SK-N-DZ (cell line): Measurements from ENCODE around the gene PPARG.
"Not testable (repeated sequence)": the region's sequence is repeated elsewhere in the genome, so short reads cannot be mapped to it uniquely, and the experiment has no call there.

ENCODE experiments used
- DNase-seq: peaks from one replicate; pipeline ENCODE4 v3.0.0-alpha.2; 2015; ENCODE audit warnings: low spot score

PPARG gene

GRCh38 chr3:12458901-12459300 is 170.0 kb downstream of the PPARG start:
- DNase-seq = no peak

DNA sequence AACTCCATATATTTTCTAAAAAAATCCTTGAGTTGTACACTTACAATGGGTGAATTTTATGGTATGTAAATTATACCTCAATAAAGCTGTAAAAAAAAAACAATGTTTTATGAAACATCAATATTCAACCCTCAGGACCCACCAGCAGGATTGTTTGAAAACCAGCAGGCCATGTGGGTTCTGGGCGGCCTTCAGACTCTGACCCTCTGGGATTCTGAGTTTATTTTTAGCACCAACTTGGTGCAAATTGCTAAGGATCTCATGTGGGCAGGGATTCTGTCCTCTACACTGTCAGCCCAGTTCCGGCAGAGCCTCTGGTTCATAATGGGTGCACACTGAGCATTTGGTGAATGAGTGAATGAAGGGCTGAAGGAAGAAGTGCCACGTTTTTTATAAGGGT is 171.3 kb downstream of the PPARG start:
- no peak for DNase-seq

- DNase-seq = no peak
These were observed 172.3 kb downstream of the PPARG start for GRCh38 chr3:12461097-12461649.

GRCh38 chr3:12462159-12462947 is 173.5 kb downstream of the PPARG start:
- no peak for DNase-seq

GRCh38 chr3:12463686-12464085 is 174.8 kb downstream of the PPARG start:
- no peak for DNase-seq

DNA sequence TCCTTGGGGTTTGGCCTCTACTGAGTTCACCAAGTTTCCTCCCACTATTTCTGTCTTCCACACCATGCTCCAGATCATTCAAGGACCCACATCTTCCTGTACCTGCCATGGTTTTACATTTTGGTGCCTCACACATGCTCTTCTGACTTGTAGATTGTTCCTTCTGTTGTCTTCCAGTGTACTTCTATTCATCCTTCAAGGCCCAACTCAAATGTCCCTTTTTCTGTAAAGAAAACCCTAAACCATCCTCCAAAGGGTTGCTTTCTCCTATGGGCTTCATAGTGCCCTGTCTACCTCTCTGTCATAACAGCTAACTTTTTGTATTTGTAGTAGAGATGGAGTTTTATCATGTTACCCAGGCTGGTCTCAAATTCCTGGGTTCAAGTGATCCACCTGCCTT is 175.3 kb downstream of the PPARG start:
- DNase-seq = no peak

DNA sequence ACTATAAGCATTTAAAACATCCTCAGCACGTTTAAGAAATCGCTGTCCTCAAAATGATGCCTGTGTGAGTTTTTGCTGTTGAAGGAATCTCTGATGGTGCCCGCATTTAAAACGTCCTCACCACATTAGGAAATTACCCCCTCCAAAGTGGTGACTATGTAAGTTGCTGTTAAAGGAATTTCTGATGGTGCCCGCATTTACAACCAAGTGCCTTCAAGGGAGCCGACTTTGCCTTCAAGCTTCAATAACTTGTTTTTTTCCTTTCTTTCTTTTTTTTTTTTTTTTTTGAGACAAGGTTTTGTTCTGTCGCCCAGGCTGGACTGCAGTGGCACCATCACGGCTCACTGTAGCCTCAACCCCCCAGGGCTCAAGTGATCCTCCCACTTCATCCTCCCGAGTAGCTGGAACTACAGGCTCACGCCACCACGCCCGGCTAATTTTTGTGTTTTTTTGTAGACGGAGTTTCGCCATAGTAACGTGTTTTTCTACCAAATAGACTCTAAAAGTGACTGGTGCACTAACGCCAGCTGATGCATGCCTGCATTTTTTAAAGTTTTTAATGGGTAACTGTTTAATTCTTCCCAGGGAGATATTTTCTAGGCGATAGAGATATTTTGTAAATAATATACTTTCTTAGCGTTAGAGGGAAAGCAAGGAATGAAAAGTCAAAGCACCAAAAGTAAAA is 176.4 kb downstream of the PPARG start:
- DNase-seq = no peak

- no peak for DNase-seq
These were observed 177.0 kb downstream of the PPARG start for GRCh38 chr3:12465836-12466225.

GRCh38 chr3:12467746-12468145 is 178.9 kb downstream of the PPARG start:
- no peak for DNase-seq

DNA sequence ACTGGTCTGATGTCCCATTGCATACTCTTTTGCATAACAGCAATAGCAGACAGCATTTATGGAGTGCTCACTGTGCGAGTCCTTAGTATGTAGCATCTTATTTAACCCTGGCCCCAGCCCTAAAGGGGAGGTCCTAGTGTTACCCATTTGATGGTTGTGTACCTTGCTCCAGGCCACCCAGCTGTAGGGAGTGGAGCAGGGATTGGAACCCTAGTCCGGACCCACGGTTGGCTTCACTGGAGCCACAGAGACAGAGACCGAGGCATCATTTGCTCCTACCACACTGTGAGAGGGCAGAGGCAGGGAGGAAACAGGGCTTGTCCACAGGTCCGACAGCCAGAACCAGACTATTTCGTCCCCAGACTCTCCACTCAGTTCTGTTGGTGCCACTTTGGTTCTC is 179.4 kb downstream of the PPARG start:
- DNase-seq = no peak

DNA sequence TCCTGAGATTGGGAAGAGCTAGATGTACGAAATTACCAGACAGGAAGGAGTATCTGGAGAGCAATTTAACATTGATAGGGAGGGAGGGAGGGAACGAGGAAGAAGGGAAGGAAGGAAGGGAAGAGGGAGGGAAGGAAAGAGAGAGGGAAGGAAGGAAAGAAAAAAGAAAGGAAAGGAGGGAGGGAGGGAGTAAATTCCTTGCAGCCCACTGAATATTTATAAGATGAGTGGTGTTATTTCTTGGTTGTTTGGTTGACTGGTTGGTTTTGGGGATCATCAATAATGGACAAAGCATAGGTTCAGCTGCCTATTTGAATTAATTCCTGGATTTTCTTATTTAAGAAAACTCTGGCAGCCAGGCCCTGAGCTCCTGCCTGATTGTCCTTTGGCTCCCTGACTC is 179.9 kb downstream of the PPARG start:
- no peak for DNase-seq

GRCh38 chr3:12469222-12469621 is 180.4 kb downstream of the PPARG start:
- DNase-seq = not testable (repeated sequence)

DNA sequence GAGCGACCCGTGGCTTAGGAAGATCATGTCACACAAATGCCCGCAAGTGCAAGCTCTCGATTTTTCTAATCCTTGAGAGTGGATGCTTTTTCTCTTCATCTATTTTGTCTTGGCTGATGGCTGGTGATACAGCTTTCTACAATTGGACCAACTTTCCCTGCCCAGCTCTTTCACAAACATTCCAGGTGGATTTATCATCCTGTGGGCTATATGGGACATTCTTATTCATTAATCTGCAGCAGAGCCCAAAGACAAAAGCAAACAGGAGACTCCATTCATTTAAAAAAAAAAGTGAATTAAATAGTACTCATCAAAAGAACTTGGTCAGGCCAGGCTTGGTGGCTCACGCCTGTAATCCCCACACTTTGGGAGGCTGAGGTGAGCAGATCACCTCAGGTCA is 181.2 kb downstream of the PPARG start:
- DNase-seq = no peak

GRCh38 chr3:12470680-12471079 is 181.8 kb downstream of the PPARG start:
- no peak for DNase-seq

DNA sequence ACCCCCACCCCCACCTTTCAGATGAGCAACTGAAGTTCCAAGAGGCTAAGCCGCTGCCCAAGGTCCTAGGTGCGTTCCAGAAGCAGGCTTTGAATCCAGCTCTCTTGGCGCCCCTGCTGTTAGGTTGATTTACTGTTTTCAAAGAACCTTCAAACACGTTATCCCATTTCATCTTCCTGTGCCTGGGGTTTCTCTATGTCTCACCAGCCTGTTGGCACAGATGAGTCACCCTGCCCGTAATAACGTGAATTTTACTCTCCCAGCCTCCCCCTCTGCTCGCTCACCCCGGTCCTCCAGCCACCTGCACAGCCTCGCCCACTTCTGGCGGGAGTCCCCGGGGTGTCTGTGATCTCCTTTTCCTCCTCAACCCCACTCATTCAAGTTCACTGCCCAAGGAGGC is 182.4 kb downstream of the PPARG start:
- DNase-seq = no peak

DNA sequence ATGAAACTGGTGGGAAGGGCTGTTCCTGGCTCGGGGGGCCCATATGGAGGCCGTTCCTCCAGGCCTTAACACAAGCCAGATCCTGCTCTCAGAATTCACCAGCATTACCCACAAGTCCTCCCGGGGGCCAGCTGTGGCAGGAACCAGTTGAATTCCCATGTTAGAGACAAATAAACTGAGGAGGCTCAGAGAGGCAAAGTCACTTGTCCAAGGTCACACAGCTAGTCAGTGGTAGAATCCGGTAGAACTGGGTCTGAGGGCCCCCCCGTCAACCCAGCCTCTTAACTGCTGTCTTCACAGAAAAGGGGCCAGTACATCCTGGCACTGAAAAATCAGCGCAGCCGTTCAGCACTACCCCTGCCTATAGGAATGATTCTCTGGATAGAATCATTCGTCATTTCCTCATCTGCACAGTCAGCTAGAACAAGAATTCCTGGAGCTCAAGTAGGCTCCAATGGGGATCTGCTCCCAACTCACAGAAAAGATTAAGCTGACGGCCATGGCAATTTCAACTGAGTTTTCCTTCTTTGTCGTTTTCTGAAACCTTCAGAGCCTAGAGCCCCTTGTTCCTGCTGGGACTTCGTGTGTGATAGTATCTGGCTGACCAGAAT is 183.2 kb downstream of the PPARG start:
- no peak for DNase-seq

DNA sequence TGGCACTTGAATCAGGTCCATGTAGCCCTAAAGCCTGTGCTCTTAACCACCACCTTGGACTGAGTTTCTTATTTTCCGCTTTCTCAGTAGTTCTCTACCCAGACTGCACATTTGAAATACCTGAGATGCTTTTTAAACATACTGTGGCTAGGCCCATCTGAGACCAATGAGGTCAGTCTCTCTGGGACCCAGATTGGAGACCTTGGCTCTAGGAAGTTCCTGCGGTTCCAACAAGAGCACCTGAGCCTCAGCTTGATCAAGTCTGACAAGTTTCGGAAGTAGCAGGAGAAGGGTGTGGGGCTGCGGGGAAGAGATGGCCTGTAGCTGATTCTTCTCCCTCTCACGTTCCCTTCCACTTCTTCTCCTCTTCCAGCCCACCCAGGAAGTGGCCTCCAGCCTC is 183.9 kb downstream of the PPARG start:
- DNase-seq = no peak

DNA sequence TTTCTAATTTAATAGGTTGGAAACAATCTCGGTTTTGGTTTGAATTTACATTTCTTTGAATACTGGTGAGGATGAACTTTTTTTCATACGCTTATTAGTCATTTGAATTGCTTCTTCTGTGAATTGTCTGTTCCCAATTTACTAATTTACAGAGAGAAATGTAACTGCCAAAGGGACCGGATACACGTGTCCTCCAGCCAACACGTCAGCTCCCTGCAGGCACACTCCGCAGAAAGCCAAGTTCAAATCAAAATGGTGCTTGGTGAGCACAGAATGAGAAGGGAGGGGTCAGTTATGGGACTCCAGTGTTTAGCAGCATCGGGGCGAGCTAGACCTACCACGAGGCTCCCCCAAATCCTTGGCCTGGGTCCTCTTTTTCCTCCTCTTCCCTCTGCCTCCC is 184.6 kb downstream of the PPARG start:
- DNase-seq = no peak

DNA sequence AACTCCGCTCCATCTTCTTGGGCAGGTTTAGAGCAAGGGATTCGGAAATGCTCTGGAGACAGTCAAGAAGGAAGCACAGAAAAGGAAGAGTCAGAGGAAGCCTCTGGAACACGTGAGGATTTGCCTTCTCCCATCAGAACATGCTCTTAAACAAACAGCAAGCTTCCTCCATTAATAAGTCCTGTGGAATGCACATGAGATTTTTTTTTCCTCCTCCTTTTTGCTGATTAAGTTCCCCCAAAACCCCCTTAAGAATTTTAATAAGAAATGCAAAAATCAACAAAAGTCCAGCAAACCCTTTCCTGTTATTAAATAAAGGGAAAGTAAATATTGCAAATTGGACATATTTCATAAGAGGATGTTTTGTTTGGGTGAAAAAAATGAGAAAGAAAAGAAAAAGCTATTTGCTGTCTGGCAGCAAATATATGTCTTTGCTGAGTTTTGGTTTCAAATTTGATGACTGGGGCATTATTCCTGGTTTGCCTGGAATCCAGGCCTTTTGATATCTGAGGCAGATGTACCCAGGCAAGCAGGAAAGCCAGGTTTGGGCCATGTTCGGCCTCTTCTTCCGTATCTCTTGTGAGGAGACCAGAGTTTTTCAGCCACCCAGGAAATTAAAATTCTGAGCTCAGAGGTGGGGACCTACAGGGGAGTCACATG is 187.5 kb downstream of the PPARG start:
- no peak for DNase-seq

DNA sequence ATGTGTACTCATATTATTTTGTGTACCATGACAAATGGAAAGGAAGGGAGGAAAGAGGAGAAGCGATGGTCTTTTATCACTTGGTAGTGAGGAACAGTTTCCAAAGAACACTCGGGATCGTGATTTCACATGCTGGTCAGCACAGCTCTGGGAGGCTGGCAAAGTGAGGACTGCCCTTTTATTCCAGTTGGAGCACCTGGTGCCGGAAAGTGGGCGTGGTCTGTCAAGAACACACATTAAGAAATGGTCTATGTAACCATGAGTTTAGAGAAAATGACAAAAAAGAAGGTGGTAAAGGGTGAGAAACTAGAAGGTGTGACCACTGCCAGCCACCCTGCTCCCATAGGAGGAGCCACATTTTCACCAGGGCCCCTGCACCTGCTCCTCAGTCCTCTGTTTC is 188.4 kb downstream of the PPARG start:
- no peak for DNase-seq

DNA sequence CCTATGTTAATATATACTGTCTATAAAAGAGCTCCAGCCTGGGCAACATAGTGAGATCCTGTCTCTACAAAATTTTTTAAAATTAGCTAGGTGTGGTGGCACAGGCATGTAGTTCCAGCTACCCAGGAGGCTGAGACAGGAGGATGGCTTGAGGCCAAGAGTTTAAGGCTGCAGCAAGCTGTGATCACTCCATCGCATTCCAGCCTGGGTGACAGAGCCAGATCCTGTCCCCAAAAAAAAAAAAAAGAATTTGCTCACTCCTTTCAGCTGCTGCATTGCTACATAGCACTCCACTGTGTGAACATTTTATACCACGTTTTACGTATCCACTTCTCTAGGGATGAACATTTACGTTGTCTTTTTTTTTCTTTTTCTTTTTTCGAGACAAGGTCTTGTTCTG is 189.5 kb downstream of the PPARG start:
- no peak for DNase-seq

DNA sequence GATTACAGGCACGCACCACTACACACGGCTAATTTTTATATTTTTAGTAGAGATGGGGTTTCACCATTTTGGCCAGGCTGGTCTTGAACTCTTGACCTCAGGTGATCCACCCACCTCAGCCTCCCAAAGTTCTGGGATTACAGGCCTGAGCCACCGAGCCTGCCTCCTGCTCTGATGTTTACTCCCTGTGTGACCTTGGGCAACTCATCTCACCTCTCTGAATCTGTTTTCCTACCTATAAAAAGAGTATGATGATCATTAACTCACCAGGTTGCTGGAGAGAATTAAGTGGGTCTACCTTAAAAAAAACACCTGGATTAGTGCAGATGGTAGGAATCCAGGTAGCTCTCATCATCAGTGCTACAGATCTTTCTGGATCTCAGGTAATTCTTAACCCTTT is 190.3 kb downstream of the PPARG start:
- not testable (repeated sequence) for DNase-seq
